Tibial artery (tissue), 4 donors: Measurements from ENCODE around the gene HBA1.
"Not testable (repeated sequence)": the region's sequence is repeated elsewhere in the genome, so short reads cannot be mapped to it uniquely, and the experiment has no call there.

ENCODE experiments used
- DNase-seq, 2 donors: peaks; one replicate each; pipeline ENCODE4 v3.0.0-alpha.2; 2019
- H3K27ac ChIP-seq, 2 donors: fragments of 200-600 bp; sonication (generic) in 1 of 2; 1 replicate in 1 of 2; 2 replicates in 1 of 2; pipeline ENCODE4 v1.5.1; 2018 to 2019; ENCODE audit warnings: mild to moderate bottlenecking in 1 of 2
- H3K27me3 ChIP-seq, 2 donors: fragments of 200-600 bp; sonication (generic) in 1 of 2; one replicate each; pipeline versions ENCODE4 v1.5.1 to v1.6.0; 2016 to 2019
- H3K36me3 ChIP-seq, 3 donors: fragments of 200-600 bp; sonication (generic) in 2 of 3; one replicate each; pipeline ENCODE4 v1.5.1; 2016 to 2019; ENCODE audit warnings: mild to moderate bottlenecking in 2 of 3
- H3K4me1 ChIP-seq, 4 donors: fragments of 200-600 bp; sonication (generic) in 2 of 4; 1 replicate in 3 of 4; 2 replicates in 1 of 4; pipeline ENCODE4 v1.5.1; 2016 to 2019
- H3K4me3 ChIP-seq, 2 donors: fragments of 200-600 bp; sonication (generic) in 1 of 2; 1 replicate in 1 of 2; 2 replicates in 1 of 2; pipeline ENCODE4 v1.5.1; 2018 to 2019; ENCODE audit warnings: mild to moderate bottlenecking in 2 of 2
- H3K9me3 ChIP-seq, 3 donors: fragments of 200-600 bp; sonication (generic) in 1 of 3; one replicate each; pipeline ENCODE4 v1.5.1; 2016 to 2019
- intact Hi-C: fragments of 100-400 bp; cut with DNase I; formaldehyde crosslinking; loops from one replicate; pipeline ENCODE4 v1.15.0; 2023; ENCODE audit warnings: low total_unique reads
- TF ChIP-seq, protein P1 (sequence below), 2 experiments: fragments of 200-600 bp in 1 of 2; fragments of 450-650 bp in 1 of 2; IDR thresholded peaks; one replicate each; pipeline ENCODE4 v1.5.1; 2017 to 2019; ENCODE audit warnings: antibody characterized with exemption in 2 of 2, mild to moderate bottlenecking in 1 of 2, moderate library complexity in 1 of 2

The HBA1 gene

DNA sequence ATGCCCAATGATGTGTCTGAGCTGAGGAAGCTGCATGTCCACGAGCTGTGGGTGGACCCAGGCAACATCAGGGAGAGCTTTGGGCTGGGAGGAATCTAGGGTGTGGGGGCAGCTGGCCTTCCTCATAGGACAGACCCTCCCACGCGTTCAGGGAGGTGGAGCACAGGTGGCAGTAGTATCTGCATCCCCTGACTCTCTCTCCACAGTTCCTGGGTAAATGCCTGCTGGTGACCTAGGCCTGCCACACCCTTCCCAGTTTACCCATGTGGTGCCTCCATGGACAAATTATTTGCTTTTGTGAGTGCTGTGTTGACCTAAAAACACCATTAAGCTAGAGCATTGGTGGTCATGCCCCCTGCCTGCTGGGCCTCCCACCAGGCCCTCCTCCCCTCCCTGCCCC lies 7.5 kb upstream of the HBA1 start:
- H3K9me3 ChIP-seq = no peaks in the 10 kb centered on the region
- H3K36me3 ChIP-seq = no peaks in the 10 kb centered on the region
- TF ChIP-seq, protein P1, sequence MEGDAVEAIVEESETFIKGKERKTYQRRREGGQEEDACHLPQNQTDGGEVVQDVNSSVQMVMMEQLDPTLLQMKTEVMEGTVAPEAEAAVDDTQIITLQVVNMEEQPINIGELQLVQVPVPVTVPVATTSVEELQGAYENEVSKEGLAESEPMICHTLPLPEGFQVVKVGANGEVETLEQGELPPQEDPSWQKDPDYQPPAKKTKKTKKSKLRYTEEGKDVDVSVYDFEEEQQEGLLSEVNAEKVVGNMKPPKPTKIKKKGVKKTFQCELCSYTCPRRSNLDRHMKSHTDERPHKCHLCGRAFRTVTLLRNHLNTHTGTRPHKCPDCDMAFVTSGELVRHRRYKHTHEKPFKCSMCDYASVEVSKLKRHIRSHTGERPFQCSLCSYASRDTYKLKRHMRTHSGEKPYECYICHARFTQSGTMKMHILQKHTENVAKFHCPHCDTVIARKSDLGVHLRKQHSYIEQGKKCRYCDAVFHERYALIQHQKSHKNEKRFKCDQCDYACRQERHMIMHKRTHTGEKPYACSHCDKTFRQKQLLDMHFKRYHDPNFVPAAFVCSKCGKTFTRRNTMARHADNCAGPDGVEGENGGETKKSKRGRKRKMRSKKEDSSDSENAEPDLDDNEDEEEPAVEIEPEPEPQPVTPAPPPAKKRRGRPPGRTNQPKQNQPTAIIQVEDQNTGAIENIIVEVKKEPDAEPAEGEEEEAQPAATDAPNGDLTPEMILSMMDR (IDR thresholded peaks at IDR 0.05) = no peak
- no peak for DNase-seq
- intact Hi-C loops = no loop called here
- peaks cover 10 to 18% (median 16%) of the 10 kb centered on the region in 4 donors for H3K4me1 ChIP-seq
- H3K27me3 ChIP-seq = peaks cover 14 to 73% of the 10 kb centered on the region in 2 donors
- no peak overlapping the region for H3K27ac ChIP-seq
- no peak overlapping the region for H3K4me3 ChIP-seq

DNA sequence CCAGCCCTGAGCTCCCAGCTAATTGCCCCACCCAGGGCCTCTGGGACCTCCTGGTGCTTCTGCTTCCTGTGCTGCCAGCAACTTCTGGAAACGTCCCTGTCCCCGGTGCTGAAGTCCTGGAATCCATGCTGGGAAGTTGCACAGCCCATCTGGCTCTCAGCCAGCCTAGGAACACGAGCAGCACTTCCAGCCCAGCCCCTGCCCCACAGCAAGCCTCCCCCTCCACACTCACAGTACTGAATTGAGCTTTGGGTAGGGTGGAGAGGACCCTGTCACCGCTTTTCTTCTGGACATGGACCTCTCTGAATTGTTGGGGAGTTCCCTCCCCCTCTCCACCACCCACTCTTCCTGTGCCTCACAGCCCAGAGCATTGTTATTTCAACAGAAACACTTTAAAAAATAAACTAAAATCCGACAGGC lies 6.4 kb upstream of the HBA1 start:
- H3K4me3 ChIP-seq, H3K9me3 ChIP-seq, intact Hi-C loops, DNase-seq, H3K36me3 ChIP-seq, H3K27ac ChIP-seq: not testable (repeated sequence)
- H3K27me3 ChIP-seq = peaks cover 13 to 79% of the 10 kb centered on the region in 2 donors
- H3K4me1 ChIP-seq = peaks cover 10 to 16% (median 14%) of the 10 kb centered on the region in 4 donors

DNA sequence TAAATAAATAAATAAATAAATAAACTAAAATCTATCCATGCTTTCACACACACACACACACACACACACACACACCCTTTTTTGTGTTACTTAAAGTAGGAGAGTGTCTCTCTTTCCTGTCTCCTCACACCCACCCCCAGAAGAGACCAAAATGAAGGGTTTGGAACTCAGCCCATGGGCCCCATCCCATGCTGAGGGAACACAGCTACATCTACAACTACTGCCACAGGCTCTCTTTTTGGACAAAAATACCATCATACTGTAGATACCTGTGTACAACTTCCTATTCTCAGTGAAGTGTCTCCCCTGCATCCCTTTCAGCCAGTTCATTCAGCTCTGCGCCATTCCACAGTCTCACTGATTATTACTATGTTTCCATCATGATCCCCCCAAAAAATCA lies 5.7 kb upstream of the HBA1 start:
- Histone ChIP-seq H3K4me3 (no peak overlapping the region), H3K27ac (no peak overlapping the region), H3K36me3 (no peaks in the 10 kb centered on the region), H3K27me3 (peaks cover 6 to 78% of the 10 kb centered on the region in 2 donors), H3K4me1 (peaks cover 3 to 9% (median 7%) of the 10 kb centered on the region in 4 donors), H3K9me3 (no peaks in the 10 kb centered on the region)
- TF ChIP-seq, protein P1 (IDR thresholded peaks at IDR 0.05) = no peak
- DNase-seq = no peak
- intact Hi-C loops = no loop called here

DNA sequence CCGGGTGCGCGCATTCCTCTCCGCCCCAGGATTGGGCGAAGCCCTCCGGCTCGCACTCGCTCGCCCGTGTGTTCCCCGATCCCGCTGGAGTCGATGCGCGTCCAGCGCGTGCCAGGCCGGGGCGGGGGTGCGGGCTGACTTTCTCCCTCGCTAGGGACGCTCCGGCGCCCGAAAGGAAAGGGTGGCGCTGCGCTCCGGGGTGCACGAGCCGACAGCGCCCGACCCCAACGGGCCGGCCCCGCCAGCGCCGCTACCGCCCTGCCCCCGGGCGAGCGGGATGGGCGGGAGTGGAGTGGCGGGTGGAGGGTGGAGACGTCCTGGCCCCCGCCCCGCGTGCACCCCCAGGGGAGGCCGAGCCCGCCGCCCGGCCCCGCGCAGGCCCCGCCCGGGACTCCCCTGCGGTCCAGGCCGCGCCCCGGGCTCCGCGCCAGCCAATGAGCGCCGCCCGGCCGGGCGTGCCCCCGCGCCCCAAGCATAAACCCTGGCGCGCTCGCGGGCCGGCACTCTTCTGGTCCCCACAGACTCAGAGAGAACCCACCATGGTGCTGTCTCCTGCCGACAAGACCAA lies 4.0 kb upstream of the HBA1 start, which contains the start of gene HBA2:
TSS of gene HBA2 (plus strand) at position 503 of the 568 bp plus-strand sequence. CDS start at position 540, 37 bp downstream.
- H3K27me3 ChIP-seq = peaks cover 0 to 70% of the 10 kb centered on the region in 2 donors
- H3K36me3 ChIP-seq, H3K4me3 ChIP-seq, DNase-seq, H3K27ac ChIP-seq, H3K4me1 ChIP-seq, intact Hi-C loops, H3K9me3 ChIP-seq: not testable (repeated sequence)

DNA sequence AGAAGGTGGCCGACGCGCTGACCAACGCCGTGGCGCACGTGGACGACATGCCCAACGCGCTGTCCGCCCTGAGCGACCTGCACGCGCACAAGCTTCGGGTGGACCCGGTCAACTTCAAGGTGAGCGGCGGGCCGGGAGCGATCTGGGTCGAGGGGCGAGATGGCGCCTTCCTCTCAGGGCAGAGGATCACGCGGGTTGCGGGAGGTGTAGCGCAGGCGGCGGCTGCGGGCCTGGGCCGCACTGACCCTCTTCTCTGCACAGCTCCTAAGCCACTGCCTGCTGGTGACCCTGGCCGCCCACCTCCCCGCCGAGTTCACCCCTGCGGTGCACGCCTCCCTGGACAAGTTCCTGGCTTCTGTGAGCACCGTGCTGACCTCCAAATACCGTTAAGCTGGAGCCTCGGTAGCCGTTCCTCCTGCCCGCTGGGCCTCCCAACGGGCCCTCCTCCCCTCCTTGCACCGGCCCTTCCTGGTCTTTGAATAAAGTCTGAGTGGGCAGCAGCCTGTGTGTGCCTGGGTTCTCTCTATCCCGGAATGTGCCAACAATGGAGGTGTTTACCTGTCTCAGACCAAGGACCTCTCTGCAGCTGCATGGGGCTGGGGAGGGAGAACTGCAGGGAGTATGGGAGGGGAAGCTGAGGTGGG lies 3.1 kb upstream of the HBA1 start:
- DNase-seq, intact Hi-C loops: not testable (repeated sequence)
- peaks cover 0 to 70% of the 10 kb centered on the region in 2 donors for H3K27me3 ChIP-seq

DNA sequence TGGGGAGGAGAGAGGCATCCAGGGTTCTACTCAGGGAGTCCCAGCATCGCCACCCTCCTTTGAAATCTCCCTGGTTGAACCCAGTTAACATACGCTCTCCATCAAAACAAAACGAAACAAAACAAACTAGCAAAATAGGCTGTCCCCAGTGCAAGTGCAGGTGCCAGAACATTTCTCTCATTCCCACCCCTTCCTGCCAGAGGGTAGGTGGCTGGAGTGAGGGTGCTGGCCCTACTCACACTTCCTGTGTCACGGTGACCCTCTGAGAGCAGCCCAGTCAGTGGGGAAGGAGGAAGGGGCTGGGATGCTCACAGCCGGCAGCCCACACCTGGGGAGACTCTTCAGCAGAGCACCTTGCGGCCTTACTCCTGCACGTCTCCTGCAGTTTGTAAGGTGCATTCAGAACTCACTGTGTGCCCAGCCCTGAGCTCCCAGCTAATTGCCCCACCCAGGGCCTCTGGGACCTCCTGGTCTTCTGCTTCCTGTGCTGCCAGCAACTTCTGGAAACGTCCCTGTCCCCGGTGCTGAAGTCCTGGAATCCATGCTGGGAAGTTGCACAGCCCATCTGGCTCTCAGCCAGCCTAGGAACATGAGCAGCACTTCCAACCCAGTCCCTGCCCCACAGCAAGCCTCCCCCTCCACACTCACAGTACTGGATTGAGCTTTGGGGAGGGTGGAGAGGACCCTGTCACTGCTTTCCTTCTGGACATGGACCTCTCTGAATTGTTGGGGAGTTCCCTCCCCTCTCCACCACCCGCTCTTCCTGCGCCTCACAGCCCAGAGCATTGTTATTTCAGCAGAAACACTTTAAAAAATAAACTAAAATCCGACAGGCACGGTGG lies 2.3 kb upstream of the HBA1 start:
- H3K9me3 ChIP-seq, H3K27ac ChIP-seq, H3K4me3 ChIP-seq, H3K36me3 ChIP-seq, H3K4me1 ChIP-seq, intact Hi-C loops, DNase-seq: not testable (repeated sequence)
- peaks cover 0 to 70% of the 10 kb centered on the region in 2 donors for H3K27me3 ChIP-seq

More for the DNA sequence above, 3.1 kb upstream of the HBA1 start:
- H3K4me3 ChIP-seq, H3K27ac ChIP-seq, H3K9me3 ChIP-seq, H3K36me3 ChIP-seq, H3K4me1 ChIP-seq: not testable (repeated sequence)

DNA sequence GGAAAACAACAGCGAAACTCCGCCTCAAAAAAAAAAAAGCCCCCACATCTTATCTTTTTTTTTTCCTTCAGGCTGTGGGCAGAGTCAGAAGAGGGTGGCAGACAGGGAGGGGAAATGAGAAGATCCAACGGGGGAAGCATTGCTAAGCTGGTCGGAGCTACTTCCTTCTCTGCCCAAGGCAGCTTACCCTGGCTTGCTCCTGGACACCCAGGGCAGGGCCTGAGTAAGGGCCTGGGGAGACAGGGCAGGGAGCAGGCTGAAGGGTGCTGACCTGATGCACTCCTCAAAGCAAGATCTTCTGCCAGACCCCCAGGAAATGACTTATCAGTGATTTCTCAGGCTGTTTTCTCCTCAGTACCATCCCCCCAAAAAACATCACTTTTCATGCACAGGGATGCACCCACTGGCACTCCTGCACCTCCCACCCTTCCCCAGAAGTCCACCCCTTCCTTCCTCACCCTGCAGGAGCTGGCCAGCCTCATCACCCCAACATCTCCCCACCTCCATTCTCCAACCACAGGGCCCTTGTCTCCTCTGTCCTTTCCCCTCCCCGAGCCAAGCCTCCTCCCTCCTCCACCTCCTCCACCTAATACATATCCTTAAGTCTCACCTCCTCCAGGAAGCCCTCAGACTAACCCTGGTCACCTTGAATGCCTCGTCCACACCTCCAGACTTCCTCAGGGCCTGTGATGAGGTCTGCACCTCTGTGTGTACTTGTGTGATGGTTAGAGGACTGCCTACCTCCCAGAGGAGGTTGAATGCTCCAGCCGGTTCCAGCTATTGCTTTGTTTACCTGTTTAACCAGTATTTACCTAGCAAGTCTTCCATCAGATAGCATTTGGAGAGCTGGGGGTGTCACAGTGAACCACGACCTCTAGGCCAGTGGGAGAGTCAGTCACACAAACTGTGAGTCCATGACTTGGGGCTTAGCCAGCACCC lies 1.2 kb upstream of the HBA1 start:
- TF ChIP-seq, protein P1 (IDR thresholded peaks at IDR 0.05) = no peak
- no peak overlapping the region for H3K4me3 ChIP-seq
- no peaks in the 10 kb centered on the region for H3K9me3 ChIP-seq
- intact Hi-C loops = no loop called here
- no peaks in the 10 kb centered on the region for H3K36me3 ChIP-seq
- peaks cover 0 to 73% of the 10 kb centered on the region in 2 donors for H3K27me3 ChIP-seq
- peaks cover 0 to 10% (median 6%) of the 10 kb centered on the region in 4 donors for H3K4me1 ChIP-seq
- H3K27ac ChIP-seq = no peak overlapping the region
- no peak for DNase-seq

DNA sequence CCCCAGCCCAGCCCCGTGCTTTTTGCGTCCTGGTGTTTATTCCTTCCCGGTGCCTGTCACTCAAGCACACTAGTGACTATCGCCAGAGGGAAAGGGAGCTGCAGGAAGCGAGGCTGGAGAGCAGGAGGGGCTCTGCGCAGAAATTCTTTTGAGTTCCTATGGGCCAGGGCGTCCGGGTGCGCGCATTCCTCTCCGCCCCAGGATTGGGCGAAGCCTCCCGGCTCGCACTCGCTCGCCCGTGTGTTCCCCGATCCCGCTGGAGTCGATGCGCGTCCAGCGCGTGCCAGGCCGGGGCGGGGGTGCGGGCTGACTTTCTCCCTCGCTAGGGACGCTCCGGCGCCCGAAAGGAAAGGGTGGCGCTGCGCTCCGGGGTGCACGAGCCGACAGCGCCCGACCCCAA lies 474 bp upstream of the HBA1 start:
- Histone ChIP-seq H3K27me3 (peaks cover 0 to 73% of the 10 kb centered on the region in 2 donors), H3K4me1 (peaks cover 5 to 18% (median 14%) of the 10 kb centered on the region in 4 donors)
- H3K36me3 ChIP-seq, DNase-seq, H3K9me3 ChIP-seq, H3K4me3 ChIP-seq, H3K27ac ChIP-seq, intact Hi-C loops: not testable (repeated sequence)
